ENCODE measurements around the gene ZDHHC13.
A peak's percentile ranks its signal among the peaks of the same experiment; 100 is the strongest.

Gene ZDHHC13, protein sequence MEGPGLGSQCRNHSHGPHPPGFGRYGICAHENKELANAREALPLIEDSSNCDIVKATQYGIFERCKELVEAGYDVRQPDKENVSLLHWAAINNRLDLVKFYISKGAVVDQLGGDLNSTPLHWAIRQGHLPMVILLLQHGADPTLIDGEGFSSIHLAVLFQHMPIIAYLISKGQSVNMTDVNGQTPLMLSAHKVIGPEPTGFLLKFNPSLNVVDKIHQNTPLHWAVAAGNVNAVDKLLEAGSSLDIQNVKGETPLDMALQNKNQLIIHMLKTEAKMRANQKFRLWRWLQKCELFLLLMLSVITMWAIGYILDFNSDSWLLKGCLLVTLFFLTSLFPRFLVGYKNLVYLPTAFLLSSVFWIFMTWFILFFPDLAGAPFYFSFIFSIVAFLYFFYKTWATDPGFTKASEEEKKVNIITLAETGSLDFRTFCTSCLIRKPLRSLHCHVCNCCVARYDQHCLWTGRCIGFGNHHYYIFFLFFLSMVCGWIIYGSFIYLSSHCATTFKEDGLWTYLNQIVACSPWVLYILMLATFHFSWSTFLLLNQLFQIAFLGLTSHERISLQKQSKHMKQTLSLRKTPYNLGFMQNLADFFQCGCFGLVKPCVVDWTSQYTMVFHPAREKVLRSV

DNA sequence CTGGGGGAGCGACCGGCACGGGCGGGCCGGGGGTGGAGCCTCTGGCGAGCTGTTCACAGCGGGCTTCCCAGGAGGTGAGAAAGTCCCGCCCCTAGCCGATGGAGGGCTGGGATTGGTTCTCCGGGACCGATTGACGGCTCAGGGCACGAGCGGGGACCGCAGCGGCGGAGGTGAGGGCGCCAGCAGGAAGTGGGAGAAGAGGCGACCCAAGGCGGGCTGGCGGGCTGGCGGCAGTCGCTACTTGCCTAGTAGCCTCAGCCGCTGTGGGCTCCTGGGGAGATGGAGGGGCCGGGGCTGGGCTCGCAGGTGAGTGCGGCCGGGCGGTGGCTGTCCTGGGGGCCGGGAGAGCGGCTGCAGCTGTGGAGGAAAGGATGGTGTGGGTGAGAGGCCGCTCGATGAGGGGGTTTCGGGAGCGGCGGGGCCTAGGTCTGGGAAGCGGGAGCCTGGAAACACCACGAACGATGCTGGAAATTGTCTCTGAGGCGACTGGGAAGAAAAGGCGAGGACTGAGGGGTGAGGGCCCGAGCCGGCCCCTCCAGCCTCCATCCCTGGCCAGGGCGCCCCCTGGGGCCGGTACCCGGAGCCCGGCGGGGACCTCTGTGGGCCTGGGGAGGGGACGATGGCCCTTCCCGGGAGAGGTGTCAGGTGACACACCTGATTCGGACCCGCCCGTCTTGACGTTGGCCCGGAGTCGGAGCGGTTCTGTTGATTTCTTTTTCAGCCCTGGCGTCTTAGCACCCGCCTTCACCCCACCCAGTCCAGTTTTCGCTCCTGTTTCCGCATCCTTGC lies at the start of gene ZDHHC13:
TSS of gene ZDHHC13 (plus strand) at position 198 of the 789 bp plus-strand sequence. CDS start at position 280, 82 bp downstream.
- peak; percentile 89 for DNase-seq

DNA sequence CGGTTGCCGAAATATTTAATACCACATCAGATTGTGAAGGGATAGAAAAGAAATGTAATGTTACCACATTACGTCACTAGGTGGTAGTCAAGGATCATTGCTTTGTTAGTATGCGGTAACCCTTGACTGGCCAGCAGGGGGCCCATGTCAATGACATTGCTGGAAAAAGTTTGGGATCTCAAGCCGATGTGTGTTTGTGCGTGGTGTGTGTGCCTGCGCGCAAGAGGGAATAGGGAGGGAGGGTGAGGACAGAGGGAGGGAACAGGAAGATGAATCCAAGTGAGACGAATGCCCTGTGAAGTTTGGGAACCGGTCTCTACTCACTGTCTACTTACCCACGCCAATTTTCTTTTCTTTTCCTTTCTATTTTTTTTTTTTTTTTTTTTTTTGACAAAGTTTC lies 45.7 kb upstream of the ZDHHC13 start:
- peak; percentile 54 for DNase-seq

DNA sequence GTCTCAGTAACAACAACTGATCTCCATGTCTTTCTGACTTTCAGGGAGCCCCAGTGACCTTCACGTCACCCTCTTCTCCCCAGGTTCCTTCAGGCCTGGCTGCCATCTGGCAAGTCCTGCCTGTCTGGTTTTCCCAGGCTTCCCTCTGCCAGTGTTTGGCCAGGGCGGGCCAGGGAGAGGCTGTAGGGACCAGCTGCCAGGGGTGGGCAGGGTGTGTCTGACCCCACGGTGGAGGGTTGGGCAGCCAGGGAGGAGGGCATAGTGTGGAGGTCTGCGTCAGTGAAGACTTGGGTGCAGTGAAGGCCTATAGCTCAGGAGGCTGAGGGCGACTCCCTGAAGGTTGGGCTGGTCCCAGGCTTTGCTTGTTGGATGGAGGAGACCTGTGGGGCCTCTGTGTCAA lies 44.5 kb upstream of the ZDHHC13 start:
- DNase-seq = no peak

DNA sequence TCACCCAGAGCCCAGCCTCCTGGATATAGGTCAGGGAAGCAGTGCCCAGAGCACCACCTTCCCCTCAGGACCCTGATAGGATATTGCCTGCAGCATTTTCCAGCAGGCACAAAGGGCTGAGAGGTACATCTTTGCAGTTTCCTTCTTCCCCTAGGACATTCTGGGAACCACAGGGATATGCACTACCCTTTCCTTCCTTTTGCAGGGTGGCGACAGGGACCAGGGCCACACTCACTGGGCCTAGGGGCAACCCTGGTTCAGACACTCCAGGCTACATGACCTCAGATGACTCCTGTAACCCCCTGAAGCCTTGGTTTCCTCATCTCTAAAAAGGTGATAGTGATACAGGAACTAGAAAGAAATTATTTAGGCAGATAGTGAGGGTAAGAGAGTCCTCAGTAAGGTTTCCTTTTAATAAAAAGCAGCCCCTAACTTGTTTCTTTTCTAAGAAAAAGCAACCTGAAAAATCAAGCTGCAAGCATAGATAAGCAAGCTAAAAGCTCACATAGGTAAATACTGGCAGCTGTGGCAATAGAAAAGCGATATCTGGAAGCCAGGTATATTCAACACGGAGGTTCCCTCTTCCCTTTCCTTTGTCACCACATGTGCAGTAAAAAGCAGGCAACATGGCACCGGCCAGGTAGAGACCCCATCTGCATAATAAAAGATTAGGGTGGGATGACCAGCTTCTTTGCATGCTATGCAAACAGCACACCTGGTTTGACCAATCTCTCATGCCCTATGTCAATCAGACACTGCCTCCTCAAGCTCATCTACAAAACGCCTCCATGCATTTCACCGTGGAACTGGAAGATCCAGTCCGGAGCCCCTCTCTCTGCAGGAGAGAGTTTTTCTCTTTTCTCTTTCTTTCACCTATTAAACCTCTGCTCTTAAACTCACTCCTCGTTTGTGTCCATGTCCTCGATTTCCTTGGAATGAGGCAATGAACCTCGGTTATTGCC lies 43.2 kb upstream of the ZDHHC13 start:
- DNase-seq = no peak

DNA sequence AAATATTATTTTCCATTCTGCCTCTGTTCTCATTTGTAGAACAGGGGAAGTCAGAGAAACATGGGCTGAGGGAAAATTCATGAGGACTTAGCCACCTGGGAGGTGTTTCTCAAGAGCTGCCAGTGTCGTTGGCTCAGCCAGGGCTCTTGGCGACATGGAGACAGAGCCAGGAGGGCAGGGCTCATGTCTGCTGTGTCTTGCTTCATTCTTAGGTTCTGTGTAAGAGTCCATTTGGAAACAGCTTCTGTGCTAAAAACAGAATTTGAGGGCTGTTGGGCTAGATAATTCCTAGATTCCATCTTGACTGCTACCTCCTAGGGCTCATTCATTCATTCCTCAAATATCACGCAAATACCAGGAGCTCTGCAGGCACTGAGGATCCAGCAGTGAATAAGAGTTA lies 41.3 kb upstream of the ZDHHC13 start:
- no peak for DNase-seq

DNA sequence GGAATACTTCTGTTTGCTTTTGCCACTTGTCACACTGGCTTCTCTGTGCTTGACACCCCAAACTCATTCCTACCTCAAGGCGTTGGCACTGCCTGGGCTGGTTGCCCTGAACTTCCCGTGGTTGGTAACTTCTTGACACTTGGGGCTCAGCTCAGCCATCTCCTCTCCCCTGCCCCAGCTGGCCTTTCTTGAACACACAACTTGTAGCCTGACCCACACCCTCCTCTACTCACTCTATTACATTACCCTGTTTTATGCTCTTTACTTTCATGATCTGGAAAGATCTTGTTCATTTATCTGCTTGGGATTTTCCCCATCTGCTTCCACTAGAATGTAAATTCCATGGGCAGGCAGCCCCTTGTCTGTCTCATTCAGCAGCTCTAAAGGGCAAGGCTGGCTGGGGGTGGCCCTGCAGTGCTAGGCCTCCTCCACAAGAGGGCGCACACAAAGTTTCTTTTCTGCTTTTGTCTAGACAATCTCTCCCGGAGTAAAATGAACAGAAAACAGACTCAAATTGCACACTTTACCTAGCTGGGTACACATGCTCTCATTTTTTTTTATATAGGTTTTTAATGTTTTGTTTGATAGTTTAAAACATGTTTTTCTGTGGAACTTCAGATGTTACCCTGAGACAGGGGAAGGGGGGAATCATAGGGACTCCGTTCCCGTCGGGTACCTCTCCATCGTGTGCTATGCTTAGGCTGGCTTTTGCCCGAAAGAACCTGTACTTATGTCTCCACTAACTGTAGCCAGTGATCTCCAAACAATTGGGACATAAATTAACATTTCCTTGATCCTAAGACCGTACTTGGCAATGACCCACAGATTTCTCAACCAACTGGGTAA lies 40.0 kb upstream of the ZDHHC13 start:
- no peak for DNase-seq

DNA sequence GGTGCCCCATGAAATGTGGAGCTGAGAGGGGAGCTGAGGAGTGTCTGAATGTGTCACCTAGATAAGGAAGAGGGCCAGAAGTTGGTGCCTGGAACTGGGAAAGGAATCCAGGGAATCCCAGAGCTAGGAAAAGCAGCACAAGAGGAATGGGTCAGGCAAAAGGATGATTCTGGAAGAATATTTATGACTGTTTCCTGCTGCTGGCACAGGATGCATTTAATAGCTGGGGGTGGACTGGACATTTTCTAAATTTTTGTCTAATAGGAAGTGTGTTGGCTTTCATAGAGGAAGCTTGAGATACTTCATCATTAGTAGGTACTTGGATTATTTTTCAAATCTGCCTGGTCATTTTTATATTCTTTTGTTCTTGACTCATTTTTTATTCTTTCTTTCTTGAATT lies 39.0 kb upstream of the ZDHHC13 start:
- no peak for DNase-seq

DNA sequence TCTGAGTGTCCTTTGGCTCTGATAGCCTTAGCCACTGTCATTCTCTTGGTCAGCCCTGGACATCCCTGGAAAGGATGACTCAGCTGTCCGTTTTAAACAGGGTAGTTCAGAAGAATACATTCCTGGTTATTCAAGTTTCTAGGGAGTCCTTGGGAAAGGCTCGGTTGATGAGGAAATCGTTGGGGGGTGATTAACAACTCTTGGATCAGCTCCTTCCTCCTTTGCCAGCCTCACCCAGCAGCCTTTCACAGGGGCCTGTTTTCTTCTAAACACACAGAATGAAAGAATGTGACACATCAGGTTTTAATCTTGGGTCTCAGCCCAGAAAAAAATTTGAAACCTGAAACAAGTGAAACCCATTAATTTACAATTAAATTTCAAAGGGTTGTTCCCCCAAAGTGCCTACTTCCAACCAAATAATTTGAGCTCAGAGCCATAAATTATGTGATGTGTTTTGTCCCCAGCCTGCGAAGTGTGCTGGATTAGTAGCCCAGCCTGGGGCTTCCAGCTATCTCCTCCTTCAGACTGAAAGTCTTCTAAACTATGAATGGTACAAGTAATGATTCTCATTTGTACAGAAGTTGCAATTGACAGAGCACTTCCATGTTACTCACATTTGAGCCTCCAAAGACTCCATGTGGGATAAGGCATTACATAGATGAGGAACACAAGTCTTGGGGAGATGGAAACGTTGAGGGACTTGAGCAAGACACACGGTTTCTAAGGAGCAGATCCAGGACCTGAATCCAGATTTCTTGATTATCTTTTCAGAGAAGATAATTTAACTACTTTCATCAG lies 37.1 kb upstream of the ZDHHC13 start:
- no peak for DNase-seq

DNA sequence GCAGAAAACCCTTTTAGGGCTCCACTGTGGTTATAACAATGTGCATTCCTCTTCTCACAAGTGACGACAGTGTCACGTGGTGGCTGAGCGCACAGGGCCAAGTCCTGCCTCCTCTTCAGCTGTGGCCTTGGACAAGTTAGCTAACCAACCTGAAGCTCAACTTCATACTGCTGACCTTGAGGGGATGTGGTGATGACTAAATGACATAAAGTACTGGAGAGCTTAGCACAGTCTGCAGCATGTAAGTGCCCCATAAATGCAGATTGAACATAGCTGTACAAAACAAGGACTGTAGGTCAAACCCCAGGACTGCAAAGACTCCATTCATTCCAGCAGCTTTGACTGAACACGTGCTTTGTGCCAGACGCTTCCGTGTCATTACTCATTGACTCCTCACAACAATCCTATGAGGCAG lies 36.4 kb upstream of the ZDHHC13 start:
- no peak for DNase-seq

DNA sequence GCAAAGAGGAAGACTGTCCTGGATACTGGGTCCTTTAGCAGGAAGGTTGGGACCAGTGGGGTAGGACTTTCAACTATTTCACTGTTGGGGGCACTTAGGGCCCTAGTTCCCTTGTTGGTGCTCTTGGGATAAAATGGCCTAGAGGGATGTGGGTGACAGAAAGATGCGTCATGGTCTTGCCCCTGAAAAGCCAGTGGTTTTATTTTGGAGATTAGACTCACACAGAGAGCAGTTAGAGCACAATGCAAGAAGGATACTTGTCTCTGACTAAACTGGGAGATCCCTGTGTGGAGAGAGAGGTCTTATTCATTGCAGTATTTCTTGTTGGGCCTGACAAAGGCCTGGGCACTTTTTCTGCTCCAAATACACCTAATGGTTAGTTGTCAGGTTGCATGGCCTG lies 33.8 kb upstream of the ZDHHC13 start:
- DNase-seq = no peak

DNA sequence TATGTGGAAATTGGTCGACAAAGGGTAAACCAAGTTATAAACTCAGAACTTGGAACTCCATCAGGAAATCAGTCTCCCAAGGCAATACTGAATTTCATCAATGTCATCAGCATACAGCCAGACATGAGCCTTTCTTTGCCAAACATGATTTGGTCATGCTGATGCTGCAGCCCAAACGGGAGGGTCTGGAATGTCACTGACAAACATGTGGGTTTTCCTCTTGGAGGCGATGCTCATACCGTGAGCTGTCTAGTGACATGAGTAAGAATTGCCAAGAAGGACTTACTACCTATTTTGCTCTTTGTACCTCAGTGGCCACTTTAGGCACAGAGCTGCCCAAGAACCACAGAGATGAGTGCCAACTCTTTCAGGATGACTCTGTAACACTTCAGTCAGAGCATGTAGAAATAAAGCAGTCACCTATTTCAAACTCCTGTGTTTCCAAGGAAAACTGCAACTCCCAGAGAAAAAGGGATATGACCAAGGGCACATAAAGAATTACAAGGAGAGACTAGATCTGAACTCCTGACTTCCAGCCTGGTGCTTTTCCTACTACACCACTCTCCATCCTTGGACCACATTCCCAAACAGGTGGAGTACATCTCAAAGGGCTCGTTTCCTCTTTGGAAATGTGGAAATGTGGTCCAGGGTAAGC lies 32.2 kb upstream of the ZDHHC13 start:
- DNase-seq = no peak

DNA sequence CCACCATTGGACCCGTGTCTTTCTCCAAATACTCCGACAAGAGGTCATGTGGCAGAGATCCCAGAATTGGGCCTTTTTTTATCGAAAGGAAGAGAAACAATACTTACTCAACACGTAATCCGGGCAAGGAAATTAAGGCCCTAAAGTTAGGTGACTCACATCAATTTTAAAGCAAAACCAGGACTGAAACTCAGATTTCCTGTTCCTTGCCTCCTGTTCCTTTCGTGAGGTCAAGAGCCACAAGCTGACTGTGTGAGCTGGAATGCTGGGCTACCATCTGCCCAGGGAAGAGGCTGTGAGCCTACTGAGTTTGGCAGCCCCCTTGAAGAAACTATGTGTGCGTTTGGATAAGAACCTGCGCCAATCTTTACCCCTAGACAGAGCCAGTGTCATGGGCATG lies 29.3 kb upstream of the ZDHHC13 start:
- DNase-seq = no peak

DNA sequence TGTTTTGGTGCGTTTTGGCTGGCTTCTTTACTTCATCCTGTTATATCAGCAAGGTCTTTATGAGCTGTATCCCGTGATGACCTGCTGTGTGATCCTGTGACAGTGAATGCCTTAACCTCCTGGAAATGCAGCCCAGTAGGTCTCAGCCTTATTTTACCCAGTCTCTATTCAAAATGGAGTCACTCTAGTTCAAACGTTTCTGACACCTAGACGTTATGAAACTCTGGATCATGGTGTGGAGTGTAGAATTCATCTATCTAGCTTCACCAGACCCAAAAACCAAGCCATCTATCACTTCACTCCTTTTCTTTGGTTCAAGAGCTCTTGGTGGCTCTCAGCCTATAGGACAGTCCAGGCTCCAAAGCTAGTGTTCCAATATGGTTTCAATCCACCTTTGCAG lies 28.2 kb upstream of the ZDHHC13 start:
- DNase-seq = no peak

DNA sequence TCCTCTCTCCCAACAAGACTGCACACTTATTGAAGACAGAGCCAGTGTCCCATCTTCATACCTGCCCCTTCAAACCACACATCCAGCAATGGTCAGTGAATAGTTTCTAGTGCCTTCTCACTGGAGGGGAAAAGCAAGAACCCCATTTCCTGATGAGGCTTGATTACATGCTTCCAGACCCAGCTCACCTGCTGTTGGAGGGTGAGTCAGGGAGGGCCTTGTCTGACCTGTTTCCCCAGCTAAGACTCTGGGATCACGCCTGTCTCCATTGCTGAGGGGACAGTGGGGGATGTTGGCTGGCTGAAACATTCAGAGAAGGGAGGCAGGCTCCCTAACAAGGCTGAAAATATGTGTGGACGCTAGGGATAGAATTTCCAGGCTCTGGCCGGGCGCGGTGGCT lies 27.5 kb upstream of the ZDHHC13 start:
- DNase-seq = no peak

DNA sequence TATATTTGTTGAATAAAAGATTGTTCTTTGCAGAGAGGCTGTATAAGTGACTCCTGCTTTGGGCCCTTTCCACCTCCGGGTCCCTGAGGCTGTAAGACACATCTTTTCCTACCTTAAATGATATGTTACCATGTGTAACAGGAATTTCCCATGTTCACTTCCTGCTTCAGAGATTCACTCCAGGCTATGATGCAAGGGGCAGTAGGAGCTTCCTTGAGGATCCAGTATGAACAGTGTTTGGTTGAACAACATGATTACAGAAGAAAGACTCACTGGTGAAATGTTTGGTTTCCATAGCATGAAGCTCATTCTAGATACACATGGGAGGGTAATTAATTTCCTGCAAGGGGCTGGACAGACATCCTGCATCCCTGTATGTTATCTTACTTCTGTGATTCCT lies 25.6 kb upstream of the ZDHHC13 start:
- DNase-seq = no peak

DNA sequence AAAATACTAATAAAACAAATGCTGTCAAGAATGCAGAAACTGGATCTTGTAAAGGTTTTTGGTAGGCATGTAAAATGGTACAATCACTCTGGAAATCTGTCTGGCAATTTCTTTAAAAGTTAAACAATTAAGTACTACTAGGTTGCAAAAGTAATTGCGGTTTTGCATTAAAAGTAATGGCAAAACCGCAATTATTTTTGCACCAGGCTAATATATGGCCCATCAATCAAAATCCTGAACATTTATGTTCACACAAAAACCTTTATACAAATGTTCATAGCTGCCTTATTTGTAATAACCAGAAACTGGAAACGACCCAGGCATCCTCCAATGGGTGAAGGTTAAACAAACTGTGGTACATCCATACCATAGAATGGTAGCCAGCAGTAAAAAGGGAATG lies 24.6 kb upstream of the ZDHHC13 start:
- no peak for DNase-seq

DNA sequence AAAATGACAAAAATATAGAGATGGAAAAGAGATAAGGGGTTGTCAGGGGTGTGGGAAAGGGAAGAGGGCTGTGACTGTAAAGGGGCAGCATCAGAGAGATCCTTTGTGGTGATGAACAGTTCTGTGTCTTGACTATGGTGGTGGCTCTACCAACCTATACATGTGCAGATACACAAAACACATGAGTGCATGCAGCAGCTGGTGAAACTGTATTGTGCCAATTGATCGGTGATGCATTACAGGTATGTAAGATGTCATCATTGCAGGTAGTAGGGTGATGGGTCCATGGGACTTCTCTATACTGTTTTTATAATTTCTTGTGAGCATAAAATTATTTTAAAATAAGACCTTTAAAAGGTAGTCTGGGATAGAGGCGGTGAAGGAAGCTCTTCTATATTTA lies 24.1 kb upstream of the ZDHHC13 start:
- DNase-seq = no peak

DNA sequence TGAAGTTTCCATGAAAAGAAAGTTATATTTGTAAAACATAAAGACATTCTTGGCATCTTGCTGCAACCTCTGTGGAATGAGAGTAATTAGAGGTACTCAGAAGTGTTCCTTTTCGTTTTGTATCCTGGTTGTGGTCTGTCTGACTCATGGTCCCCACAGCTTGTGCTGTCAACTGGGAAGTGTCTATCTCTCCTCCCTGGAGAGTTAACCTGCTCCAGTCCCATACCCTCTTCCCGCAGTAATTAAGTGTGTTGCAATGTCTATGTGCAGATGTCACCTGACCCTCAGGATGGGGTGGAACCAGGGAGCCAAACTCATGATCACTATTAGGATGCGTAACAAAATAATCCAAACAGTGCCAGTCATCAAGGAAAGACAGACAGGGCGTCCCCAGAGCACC lies 23.0 kb upstream of the ZDHHC13 start:
- DNase-seq = no peak

DNA sequence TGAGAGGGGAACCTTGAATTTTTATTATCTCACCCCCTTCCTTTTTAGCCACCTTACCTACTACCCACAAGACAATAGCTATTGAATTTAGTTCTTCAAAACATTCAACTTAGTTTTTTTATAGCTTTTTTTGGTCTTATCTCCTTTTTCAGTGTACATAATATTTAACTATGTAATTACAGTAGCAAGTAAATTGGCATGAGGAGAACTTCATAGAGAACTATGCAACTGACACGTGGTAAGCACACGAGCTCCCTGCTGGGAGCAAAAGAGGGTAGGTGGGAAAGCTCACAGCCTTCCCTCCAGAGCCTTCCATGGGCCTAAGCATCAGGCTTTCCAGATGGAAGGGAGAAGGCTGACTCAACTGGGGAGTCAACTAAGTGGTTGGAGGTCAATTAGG lies 22.1 kb upstream of the ZDHHC13 start:
- no peak for DNase-seq

DNA sequence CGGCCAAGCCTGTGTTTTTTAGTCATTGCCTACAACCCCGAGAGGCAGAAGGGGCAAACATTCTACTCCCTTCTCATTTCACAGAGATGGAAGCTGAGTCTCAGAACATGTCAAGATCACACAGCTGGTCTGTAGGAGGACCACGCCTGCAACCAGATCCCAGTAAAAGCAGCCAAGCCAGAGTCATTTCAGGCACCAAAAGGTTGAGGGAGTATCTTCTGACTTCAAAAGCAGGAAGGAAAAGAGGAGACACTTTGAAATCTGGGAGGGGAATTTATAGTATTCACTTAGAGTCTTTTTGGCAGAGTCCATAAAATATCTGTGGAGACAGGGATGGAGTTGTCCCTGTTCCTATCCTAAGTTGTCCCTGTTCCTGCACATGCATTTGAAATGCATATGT lies 17.9 kb upstream of the ZDHHC13 start:
- no peak for DNase-seq

Data from DMS79 (cell line).